ENCODE results near the gene CLCF1. TPM values are rescaled to one million over a fixed set of nuclear protein-coding genes. Genes with fewer than 3 reads are reported as not detected.

The CLCF1 gene
- polyA plus RNA-seq, 2 donors: 1.4 to 2.2 TPM

DNA sequence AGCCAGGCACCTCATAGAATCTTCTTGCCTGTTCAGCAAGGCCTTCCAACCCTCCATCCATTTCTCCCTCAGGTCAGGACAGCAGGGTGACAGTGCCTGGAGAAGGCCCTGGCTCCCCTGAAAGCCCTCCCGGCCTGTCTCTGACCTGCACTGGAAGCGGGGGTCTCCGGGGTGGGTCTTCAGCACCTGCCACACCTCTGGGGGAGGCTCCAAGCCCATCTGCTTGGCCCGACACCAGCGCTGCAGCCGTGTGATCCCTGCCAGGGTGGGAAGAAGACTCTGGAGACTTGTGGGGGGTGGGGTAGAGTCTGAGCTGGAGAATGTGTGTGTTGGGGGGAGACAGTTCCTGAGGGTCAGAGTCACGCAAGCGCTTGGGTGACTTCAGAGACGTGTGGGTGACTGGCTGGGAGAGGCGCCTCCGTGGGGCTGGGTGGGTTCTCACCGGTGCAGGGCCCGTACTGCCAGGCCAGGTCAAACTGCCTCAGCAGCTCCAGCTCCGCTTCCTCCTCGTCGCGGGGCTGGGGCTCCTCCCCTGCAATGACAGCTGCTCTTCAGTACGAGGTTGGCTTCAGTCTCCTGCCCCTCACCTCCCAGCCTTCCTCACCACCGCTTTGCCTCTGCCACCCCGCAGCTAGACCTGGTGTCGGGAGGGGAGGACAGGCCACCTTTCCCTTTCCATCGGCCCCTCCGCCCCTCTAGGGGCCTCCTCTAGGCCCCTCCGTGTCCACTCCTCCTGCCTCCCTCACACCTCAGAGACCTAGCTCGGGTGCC is 20.7 kb downstream of the CLCF1 start:
- H3K4me1 ChIP-seq (ENCODE audit: control insufficient read depth in 2 of 2, insufficient read depth in 2 of 2, low read length in 1 of 2): peaks cover 2 to 32% of the 10 kb centered on the region in 2 donors
- H3K4me3 ChIP-seq (ENCODE audit: low read depth in 1 of 2, low read length in 2 of 2): peak overlapping the region; percentile 71 to 73
- peak overlapping the region; percentile 99 to 100 for H3K27ac ChIP-seq (ENCODE audit: low read depth in 2 of 2, low read length in 1 of 2)
- 11 to 14% methylated on average over 22 to 25 of the region's 25 CpGs for WGBS, 2 donors
- no peaks in the 10 kb centered on the region for H3K27me3 ChIP-seq (ENCODE audit: control insufficient read depth in 1 of 2, insufficient read depth in 2 of 2, low read length in 2 of 2)
- H3K36me3 ChIP-seq (ENCODE audit: control insufficient read depth in 2 of 2, insufficient read depth in 2 of 2, low read length in 1 of 2): peaks cover 0 to 3% of the 10 kb centered on the region in 2 donors
- H3K9me3 ChIP-seq (ENCODE audit: control insufficient read depth in 2 of 2, insufficient read depth in 1 of 2, low read depth in 1 of 2, low read length in 1 of 2): no peaks in the 10 kb centered on the region

DNA sequence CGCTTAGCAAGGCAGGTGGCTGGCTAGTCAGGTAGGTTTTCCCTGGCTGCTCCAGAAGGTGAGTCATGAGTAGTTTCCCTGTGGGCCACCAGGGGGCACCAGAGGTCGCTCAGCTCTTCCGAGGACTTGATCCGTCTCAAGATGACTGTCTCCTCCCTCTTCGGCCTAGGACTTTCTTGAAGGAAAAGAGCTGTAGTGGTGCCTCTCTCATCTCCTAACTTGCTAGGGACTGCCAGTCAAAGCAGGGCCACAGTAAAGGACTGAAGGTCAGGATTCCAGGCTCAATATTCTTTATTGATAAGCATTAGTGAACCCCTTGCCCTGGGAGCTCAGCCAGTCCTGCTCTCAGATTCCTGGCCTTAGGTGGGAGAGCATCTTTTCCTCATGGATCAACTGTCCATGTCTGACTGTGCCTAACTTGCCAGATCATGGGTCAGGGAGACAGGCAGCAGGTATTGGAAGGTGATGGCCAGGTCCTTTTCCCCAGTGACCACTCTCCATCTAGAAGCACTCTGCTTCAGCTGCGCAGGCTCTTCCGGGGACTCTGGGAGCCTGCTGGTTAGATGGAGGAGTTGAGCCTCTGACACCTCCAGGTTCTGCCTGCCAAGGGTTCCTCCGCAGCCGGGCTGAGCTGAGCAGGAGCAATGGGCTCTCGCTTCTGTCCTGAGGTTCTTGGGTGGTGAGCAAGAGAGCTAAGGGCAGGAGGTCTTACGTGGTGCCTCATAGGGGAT is 22.0 kb downstream of the CLCF1 start:
- H3K27ac ChIP-seq (ENCODE audit: low read depth in 2 of 2, low read length in 1 of 2): peak overlapping the region; percentile 66 to 87
- no peaks in the 10 kb centered on the region for H3K27me3 ChIP-seq (ENCODE audit: control insufficient read depth in 1 of 2, insufficient read depth in 2 of 2, low read length in 2 of 2)
- no peaks in the 10 kb centered on the region for H3K9me3 ChIP-seq (ENCODE audit: control insufficient read depth in 2 of 2, insufficient read depth in 1 of 2, low read depth in 1 of 2, low read length in 1 of 2)
- peaks cover under 1 to 29% of the 10 kb centered on the region in 2 donors for H3K4me1 ChIP-seq (ENCODE audit: control insufficient read depth in 2 of 2, insufficient read depth in 2 of 2, low read length in 1 of 2)
- no peak overlapping the region for H3K4me3 ChIP-seq (ENCODE audit: low read depth in 1 of 2, low read length in 2 of 2)
- 51 to 52% methylated on average over 11 of the region's 11 CpGs for WGBS, 2 donors
- peaks cover 0 to 3% of the 10 kb centered on the region in 2 donors for H3K36me3 ChIP-seq (ENCODE audit: control insufficient read depth in 2 of 2, insufficient read depth in 2 of 2, low read length in 1 of 2)

DNA sequence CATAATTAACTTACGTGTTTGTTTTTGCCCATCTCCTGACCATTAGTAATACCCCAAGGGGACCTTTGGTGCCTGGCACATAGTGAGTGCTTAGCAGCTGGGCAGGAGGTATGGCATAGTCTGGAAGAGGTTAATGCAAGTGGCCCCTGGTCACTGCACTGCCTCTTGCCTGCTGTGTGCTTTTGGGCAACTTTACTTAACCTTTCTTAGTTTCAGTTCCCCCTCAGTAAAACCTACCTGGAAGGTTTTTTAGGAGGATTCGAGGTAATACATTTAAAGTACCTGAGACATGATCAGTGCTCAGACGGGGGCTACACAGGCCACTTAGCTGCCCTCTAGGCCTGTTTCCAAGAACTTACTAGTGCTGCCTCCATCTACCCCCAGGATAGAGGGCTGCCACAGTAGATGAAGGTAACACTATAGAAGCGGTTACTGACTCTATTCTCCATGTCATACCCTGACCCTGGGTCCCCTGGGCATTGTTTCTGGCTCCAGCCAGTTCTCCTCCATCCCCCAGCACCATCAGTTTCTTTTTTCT is 23.4 kb downstream of the CLCF1 start:
- H3K27ac ChIP-seq (ENCODE audit: low read depth in 2 of 2, low read length in 1 of 2): no peak overlapping the region
- H3K4me3 ChIP-seq (ENCODE audit: low read depth in 1 of 2, low read length in 2 of 2): no peak overlapping the region
- WGBS, 2 donors: 85 to 89% methylated on average over 4 of the region's 4 CpGs
- H3K4me1 ChIP-seq (ENCODE audit: control insufficient read depth in 2 of 2, insufficient read depth in 2 of 2, low read length in 1 of 2): peaks cover 0 to 15% of the 10 kb centered on the region in 2 donors
- no peaks in the 10 kb centered on the region for H3K9me3 ChIP-seq (ENCODE audit: control insufficient read depth in 2 of 2, insufficient read depth in 1 of 2, low read depth in 1 of 2, low read length in 1 of 2)
- H3K36me3 ChIP-seq (ENCODE audit: control insufficient read depth in 2 of 2, insufficient read depth in 2 of 2, low read length in 1 of 2): peaks cover 0 to 3% of the 10 kb centered on the region in 2 donors
- H3K27me3 ChIP-seq (ENCODE audit: control insufficient read depth in 1 of 2, insufficient read depth in 2 of 2, low read length in 2 of 2): no peaks in the 10 kb centered on the region

DNA sequence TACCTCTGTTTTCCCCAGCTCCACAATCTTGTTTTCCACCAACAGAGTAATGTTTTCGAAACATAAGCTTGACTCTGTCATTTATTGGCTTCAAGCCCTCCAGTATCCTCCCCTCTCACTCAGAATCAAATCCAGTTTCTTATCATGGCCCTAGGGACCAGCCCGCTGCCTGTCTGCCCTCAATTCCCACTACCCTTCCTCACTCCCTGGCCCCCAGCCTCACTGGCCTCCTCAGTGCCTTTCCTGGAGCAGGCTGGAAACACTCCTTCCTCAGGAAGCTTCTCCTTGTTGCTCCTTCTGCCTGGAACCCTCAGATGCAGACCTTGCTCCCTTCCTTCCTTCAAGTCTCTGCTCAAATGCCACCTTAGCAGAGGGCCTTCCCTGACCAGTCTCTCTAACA is 23.9 kb downstream of the CLCF1 start:
- Histone ChIP-seq H3K4me3 (ENCODE audit: low read depth in 1 of 2, low read length in 2 of 2) (no peak overlapping the region), H3K4me1 (ENCODE audit: control insufficient read depth in 2 of 2, insufficient read depth in 2 of 2, low read length in 1 of 2) (peaks cover 0 to 11% of the 10 kb centered on the region in 2 donors), H3K27me3 (ENCODE audit: control insufficient read depth in 1 of 2, insufficient read depth in 2 of 2, low read length in 2 of 2) (no peaks in the 10 kb centered on the region), H3K27ac (ENCODE audit: low read depth in 2 of 2, low read length in 1 of 2) (peak overlapping the region in 1 of 2 donors; percentile 36), H3K36me3 (ENCODE audit: control insufficient read depth in 2 of 2, insufficient read depth in 2 of 2, low read length in 1 of 2) (peaks cover 0 to 3% of the 10 kb centered on the region in 2 donors), H3K9me3 (ENCODE audit: control insufficient read depth in 2 of 2, insufficient read depth in 1 of 2, low read depth in 1 of 2, low read length in 1 of 2) (no peaks in the 10 kb centered on the region)
- 84 to 90% methylated on average over 2 of the region's 2 CpGs for WGBS, 2 donors

DNA sequence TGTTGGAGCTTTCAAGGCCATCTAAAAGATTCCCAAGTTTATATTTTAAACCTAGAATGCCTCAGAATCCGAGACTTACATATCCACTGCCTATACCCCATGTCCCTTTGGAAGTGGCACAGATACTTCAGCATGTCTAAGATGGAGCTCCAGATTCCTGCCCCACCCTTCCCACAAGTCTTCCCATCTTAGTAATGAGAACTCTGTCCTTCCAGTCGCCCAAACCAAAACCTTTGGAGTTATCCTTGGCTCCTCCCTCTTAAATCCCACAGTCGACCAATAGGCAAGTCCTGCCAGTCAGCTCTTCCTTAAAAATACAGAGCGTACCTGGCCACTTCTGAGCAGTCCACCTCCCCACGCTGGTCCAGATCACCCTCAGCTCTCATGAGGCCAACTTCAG is 24.4 kb downstream of the CLCF1 start:
- H3K4me1 ChIP-seq (ENCODE audit: control insufficient read depth in 2 of 2, insufficient read depth in 2 of 2, low read length in 1 of 2): peaks cover 0 to 11% of the 10 kb centered on the region in 2 donors
- no peaks in the 10 kb centered on the region for H3K9me3 ChIP-seq (ENCODE audit: control insufficient read depth in 2 of 2, insufficient read depth in 1 of 2, low read depth in 1 of 2, low read length in 1 of 2)
- WGBS, 2 donors: 69 to 73% methylated on average over 5 of the region's 5 CpGs
- H3K36me3 ChIP-seq (ENCODE audit: control insufficient read depth in 2 of 2, insufficient read depth in 2 of 2, low read length in 1 of 2): peaks cover 0 to 3% of the 10 kb centered on the region in 2 donors
- H3K4me3 ChIP-seq (ENCODE audit: low read depth in 1 of 2, low read length in 2 of 2): no peak overlapping the region
- peak overlapping the region in 1 of 2 donors; percentile 40 for H3K27ac ChIP-seq (ENCODE audit: low read depth in 2 of 2, low read length in 1 of 2)
- H3K27me3 ChIP-seq (ENCODE audit: control insufficient read depth in 1 of 2, insufficient read depth in 2 of 2, low read length in 2 of 2): no peaks in the 10 kb centered on the region

GRCh38 chr11:67347964-67348749 is 25.2 kb downstream of the CLCF1 start:
- Histone ChIP-seq H3K27me3 (ENCODE audit: control insufficient read depth in 1 of 2, insufficient read depth in 2 of 2, low read length in 2 of 2) (no peaks in the 10 kb centered on the region), H3K36me3 (ENCODE audit: control insufficient read depth in 2 of 2, insufficient read depth in 2 of 2, low read length in 1 of 2) (peaks cover 0 to 3% of the 10 kb centered on the region in 2 donors), H3K9me3 (ENCODE audit: control insufficient read depth in 2 of 2, insufficient read depth in 1 of 2, low read depth in 1 of 2, low read length in 1 of 2) (no peaks in the 10 kb centered on the region), H3K4me1 (ENCODE audit: control insufficient read depth in 2 of 2, insufficient read depth in 2 of 2, low read length in 1 of 2) (peaks cover 0 to 11% of the 10 kb centered on the region in 2 donors), H3K27ac (ENCODE audit: low read depth in 2 of 2, low read length in 1 of 2) (peak overlapping the region in 1 of 2 donors; percentile 40), H3K4me3 (ENCODE audit: low read depth in 1 of 2, low read length in 2 of 2) (no peak overlapping the region)
- WGBS, 2 donors: 78% methylated on average over 11 of the region's 11 CpGs

DNA sequence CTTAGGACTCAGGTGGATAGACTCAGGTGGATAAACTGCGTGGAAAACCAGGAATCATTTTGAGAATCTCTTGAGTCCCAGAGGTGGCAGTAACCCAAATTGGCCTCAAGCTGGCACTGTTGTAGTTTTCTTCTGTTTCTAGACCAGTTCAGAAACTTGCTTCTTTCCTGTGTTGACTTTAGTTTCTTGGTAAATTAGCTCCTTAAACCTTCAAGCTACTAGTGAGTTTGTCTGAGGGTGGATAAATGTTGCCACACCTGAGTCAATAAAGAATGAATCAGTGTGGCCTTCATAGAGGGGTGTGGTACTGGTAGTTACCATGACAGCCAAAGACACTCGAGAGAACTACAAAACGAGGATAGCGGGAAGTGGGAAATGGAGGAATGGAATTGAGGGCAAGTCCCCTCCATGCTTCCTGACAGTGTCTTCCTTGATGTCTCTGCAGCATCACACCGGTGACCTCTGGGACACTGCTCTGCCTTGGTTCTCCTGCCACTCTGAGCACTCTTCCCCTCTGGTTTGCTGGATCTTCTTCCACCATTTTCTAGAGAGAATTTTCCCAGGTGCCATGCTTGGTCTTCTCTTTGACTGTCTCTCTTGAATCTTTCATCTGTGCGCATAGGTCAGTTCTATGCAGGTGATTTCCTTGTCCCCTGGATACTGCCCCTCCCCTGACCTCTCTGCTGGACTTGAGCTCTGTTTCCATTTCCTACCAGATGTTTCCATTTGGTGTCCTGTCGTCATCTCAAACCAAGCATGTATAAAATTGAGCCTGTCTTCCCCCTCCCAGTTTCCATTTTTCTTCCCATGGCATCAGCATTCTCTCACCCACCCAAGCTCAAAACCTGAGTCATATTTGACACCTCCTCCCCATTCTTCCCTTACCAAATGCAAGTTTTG is 27.2 kb downstream of the CLCF1 start:
- Histone ChIP-seq H3K9me3 (ENCODE audit: control insufficient read depth in 2 of 2, insufficient read depth in 1 of 2, low read depth in 1 of 2, low read length in 1 of 2) (no peaks in the 10 kb centered on the region), H3K4me1 (ENCODE audit: control insufficient read depth in 2 of 2, insufficient read depth in 2 of 2, low read length in 1 of 2) (peaks cover 0 to 3% of the 10 kb centered on the region in 2 donors), H3K4me3 (ENCODE audit: low read depth in 1 of 2, low read length in 2 of 2) (no peak overlapping the region), H3K36me3 (ENCODE audit: control insufficient read depth in 2 of 2, insufficient read depth in 2 of 2, low read length in 1 of 2) (no peaks in the 10 kb centered on the region), H3K27ac (ENCODE audit: low read depth in 2 of 2, low read length in 1 of 2) (peak overlapping the region; percentile 85 to 94), H3K27me3 (ENCODE audit: control insufficient read depth in 1 of 2, insufficient read depth in 2 of 2, low read length in 2 of 2) (no peaks in the 10 kb centered on the region)
- whole genome bisulfite sequencing, 2 donors: 36% methylated on average over 7 of the region's 7 CpGs

DNA sequence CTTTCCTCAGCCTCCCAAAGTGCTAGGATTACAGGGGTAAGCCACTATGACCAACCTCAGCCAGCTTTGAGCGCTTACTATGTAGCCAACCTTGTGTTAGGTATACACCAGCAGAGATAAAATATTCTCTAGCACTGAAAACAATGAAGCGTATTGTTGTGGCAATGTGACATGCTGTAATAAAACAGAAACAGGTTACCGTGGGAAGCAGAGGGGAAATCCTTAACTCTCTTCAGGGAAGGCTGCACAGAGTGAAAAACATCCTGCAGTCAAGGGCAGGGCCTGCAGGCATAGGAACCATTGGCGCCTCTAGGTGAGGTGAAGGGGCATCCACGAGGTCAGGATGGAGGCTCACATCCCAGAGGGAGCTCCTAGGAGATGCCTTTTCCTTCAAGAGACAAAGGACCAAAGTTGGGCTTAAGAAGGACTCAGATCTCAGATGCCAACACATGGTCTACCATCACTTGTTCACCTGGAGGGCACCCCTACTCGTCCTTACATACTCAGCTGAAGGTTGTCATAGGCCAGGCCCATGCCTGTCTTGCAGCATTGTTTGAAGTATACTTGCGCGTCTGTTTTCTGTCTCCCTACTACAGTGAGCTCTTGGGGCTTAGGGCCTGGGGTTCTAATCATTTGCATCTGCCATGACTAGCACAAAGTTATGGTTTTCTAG is 28.0 kb downstream of the CLCF1 start:
- H3K27ac ChIP-seq (ENCODE audit: low read depth in 2 of 2, low read length in 1 of 2): peak overlapping the region; percentile 85 to 94
- no peaks in the 10 kb centered on the region for H3K4me1 ChIP-seq (ENCODE audit: control insufficient read depth in 2 of 2, insufficient read depth in 2 of 2, low read length in 1 of 2)
- H3K27me3 ChIP-seq (ENCODE audit: control insufficient read depth in 1 of 2, insufficient read depth in 2 of 2, low read length in 2 of 2): no peaks in the 10 kb centered on the region
- H3K36me3 ChIP-seq (ENCODE audit: control insufficient read depth in 2 of 2, insufficient read depth in 2 of 2, low read length in 1 of 2): no peaks in the 10 kb centered on the region
- no peak overlapping the region for H3K4me3 ChIP-seq (ENCODE audit: low read depth in 1 of 2, low read length in 2 of 2)
- no peaks in the 10 kb centered on the region for H3K9me3 ChIP-seq (ENCODE audit: control insufficient read depth in 2 of 2, insufficient read depth in 1 of 2, low read depth in 1 of 2, low read length in 1 of 2)
- 49 to 55% methylated on average over 8 of the region's 8 CpGs for WGBS, 2 donors
